ENCODE results near the gene IL25.

IL25 gene

GRCh38 chr14:23354990-23355389 is 17.6 kb upstream of the IL25 start:
- no peak for DNase-seq

DNA sequence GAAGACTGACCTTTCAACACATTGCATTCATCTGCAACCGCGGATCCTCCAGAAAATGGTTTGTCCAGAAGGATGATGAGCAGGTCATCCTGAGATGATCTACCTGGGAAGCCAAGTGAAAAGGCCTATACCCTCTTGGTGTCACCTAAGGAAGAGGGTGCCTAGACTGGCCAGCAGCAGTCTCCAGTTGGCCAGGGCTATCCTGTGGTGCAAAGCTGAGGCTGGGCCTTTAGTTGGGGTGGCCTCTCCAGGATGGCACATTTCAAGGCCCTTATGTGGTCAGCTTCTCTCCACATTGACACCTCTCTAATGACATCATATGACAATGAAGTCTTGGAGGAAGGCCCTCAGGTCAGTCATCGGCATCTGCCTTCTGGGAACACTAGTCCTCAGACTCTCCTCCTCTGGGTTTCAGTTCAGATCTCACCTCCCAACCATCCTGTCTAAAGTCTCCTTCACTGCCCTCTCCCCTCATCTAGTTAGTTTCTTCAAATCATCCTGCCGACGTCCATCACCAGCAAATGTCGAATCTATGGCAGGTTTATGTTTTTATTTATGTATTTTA is 16.7 kb upstream of the IL25 start:
- DNase-seq, result no peak

DNA sequence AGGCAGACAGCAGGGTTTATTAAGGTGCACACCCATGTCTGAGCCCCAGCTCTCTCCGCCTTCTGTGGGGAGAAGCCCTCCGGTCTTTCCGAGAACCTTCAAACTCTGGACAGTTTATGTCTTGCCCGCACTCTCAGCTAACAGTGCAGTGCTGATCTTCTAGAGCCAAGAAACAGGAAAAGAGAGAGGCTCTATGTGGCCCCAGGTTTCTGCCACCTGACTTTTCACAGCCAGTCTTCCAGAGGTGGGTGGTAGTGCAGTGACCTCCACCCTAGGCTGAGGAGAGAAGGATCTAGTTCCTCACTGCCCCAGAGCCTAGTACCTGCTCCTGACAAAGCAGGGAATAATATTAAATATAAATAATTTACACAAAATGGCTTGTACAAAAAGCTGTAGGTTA is 15.9 kb upstream of the IL25 start:
- DNase-seq, result no peak

- no peak for DNase-seq
These were observed 15.3 kb upstream of the IL25 start for GRCh38 chr14:23357261-23357660.

GRCh38 chr14:23358042-23358441 is 14.6 kb upstream of the IL25 start:
- no peak for DNase-seq

GRCh38 chr14:23358553-23359166 is 13.9 kb upstream of the IL25 start:
- no peak for DNase-seq

- no peak for DNase-seq
These were observed 13.4 kb upstream of the IL25 start for GRCh38 chr14:23359167-23359626.

DNA sequence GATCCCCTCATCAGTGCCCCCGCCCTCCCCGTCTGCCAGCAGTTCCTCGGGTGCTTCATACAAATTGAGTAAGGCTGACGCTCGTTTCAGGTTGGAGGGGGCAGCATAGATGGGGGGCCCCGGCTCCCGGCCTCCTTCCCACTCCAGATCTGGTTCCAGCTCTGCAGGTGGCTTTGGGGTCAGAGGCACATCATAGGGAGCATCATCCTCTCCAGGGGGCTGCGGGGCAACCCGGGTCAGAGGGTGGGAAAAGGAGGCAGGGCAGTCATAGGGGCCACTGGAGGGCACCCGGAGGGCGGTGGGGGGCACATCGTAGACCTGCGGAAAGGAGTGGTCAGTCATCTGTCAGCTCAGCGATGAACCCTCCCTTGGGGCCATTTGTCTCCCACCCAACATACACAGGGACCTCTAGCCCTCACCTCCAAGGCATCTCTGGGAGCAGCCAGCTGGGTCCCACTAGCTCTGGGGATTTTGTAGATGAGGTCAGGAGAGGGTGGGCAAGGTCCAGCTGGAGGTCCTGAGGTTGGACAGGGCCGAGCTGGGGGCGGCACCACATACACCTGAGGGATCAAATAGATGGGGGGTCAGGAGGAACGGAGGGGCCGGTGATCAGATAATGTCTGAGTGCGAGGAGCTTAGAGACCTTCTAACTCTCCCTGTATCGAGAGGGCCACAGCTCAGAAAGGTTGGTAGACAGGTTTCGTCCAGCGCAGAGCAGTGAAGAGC is 12.7 kb upstream of the IL25 start:
- DNase-seq, result no peak

GRCh38 chr14:23360496-23360895 is 12.1 kb upstream of the IL25 start:
- DNase-seq, result no peak

DNA sequence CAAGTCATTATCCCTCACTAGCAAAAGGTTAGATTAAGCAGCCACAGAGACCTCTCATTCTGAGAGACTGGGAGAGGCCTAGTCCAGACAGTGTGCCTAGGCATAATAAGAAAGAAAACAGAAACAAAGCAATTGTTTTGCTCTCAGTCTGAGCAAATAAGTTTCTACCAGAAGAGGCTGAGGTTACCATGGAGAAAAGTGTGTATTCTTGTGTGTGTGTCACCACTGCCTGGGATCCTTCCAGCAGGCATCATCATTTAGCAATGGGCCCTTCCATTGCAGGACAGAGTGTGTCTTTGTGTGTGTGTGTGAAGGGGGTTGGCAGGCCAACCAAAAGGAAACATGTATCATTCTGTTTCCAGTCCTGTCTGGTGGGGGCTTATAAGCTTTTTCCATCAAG is 11.3 kb upstream of the IL25 start:
- DNase-seq, result no peak

GRCh38 chr14:23361763-23362162 is 10.8 kb upstream of the IL25 start:
- no peak for DNase-seq

- no peak for DNase-seq
These were observed 10.4 kb upstream of the IL25 start for GRCh38 chr14:23362200-23362599.

- DNase-seq, result no peak
These were observed 8.2 kb upstream of the IL25 start for GRCh38 chr14:23364164-23365035.

DNA sequence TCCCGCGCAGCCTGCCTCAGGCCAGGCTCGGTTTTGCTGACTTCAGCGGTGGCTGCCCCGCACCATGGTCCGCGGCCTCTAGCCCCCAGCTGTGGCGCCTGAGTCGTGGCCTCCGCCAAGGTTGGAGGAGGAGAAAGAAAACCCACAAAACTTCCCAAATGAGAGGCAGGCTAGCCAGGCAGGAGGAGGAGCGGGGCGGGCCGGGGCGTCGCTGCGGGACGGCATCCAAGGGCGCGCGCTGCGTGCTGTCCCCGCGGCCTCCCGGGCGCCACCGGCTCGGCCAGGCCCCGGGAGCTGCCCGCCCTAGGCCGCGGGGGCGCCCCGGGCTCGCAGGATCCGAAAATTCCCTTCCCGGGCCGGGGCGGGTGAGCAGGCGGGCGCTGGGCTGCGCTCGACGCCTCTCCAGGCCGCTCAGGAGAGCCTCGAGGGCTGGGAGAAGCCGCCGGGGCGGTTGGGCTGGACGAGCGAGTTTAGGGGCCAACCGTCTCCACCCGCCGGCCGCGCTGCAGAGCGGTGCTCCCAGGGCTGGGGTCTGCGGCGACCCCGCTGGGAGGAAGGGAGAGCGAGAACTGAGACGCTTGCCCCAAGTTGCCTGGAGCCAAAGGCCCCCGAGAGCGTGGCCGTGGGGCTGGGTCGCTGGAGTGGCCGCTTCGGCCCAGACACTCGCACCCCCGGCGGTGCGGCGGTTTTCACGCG is 7.4 kb upstream of the IL25 start, which contains the start of gene EFS:
EFS (minus strand) TSS at position 137 of the 696 bp plus-strand sequence. CDS start 147 bp downstream, outside the sequence.
- DNase-seq, result no peak

GRCh38 chr14:23365732-23366425 is 6.7 kb upstream of the IL25 start:
- no peak for DNase-seq

GRCh38 chr14:23366426-23366921 is 6.1 kb upstream of the IL25 start:
- DNase-seq, result no peak

DNA sequence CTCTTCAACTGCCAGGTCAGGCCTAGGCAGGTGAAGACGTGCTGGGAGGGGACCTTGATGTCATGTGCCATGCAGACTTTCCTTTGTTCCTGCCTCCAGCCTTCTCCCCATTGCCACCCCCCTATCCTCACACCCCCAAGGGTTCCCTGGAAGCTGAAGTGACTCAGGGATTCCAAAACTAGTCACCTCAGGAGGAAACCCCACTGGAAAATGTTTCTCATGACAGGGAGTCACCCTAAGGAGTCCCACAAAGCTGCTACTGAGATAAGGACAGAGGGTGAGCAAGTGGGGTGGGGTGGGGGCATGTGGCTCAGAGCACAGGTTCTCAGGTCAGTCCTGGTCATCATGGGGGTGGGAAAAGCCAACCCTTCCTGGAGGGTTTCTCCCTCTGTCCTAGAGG is 2.4 kb upstream of the IL25 start:
- no peak for DNase-seq

DNA sequence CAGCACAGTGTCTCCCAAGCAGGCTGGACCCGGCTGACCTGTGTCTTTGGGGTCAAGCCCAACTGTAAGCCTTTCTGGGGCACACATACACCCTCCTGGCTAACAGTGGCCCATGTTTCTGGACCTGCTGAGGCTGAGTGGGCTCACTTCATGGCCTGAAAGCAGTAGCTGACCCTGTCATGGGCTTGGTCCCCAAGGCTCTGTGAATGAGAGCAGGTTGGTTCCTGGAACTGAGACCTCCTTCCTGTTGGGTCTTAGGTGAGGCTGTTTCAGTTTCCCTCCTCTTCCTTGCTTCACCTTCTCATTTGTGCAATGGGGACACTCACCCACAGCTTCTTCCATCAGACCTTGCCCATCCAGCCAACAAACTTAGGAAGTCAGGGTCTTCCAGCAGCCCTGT is 744 bp upstream of the IL25 start:
- DNase-seq, result no peak

- no peak for DNase-seq
These were observed 432 bp downstream of the IL25 start for GRCh38 chr14:23373041-23373440.

- no peak for DNase-seq
These were observed 3.1 kb downstream of the IL25 start for GRCh38 chr14:23375527-23376251.

Data from T-helper 2 cell (primary cell).